Hepatocyte (in vitro differentiated cells): ENCODE data around the gene AGRN.
"Not testable (repeated sequence)": the region's sequence is repeated elsewhere in the genome, so short reads cannot be mapped to it uniquely, and the experiment has no call there.

Experiments
- EZH2 ChIP-seq: fragments of 200-600 bp; sonication (generic); IDR thresholded peaks from 2 replicates; pipeline ENCODE4 v1.6.1; 2016; ENCODE audit warnings: antibody characterized with exemption, mild to moderate bottlenecking, borderline replicate concordance
- TF ChIP-seq, protein P1 (sequence below): fragments of 200-600 bp; sonication (generic); IDR thresholded peaks from 2 replicates; pipeline ENCODE4 v1.5.1; 2016; ENCODE audit warnings: antibody characterized with exemption, mild to moderate bottlenecking; ENCODE audit not compliant: poor library complexity

DNA sequence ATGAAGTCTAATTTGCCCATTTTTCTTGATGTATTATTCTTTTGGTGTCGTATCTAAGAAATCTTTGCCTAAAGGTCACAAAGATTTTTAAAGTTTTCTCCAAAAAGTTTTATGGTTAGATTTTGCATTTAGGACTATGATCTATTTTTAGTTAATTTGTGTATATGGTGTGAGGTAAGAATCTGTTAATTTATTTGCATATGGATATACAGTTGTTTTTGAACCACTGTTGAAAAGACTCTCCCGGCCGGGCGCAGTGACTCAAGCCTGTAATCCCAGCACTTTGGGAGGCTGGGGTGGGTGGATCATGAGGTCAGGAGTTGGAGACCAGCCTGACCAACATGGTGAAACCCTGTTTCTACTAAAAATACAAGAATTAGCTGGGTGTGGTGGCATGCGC lies 31.9 kb upstream of the AGRN start:
- TF ChIP-seq, protein P1, sequence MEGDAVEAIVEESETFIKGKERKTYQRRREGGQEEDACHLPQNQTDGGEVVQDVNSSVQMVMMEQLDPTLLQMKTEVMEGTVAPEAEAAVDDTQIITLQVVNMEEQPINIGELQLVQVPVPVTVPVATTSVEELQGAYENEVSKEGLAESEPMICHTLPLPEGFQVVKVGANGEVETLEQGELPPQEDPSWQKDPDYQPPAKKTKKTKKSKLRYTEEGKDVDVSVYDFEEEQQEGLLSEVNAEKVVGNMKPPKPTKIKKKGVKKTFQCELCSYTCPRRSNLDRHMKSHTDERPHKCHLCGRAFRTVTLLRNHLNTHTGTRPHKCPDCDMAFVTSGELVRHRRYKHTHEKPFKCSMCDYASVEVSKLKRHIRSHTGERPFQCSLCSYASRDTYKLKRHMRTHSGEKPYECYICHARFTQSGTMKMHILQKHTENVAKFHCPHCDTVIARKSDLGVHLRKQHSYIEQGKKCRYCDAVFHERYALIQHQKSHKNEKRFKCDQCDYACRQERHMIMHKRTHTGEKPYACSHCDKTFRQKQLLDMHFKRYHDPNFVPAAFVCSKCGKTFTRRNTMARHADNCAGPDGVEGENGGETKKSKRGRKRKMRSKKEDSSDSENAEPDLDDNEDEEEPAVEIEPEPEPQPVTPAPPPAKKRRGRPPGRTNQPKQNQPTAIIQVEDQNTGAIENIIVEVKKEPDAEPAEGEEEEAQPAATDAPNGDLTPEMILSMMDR: not testable (repeated sequence)
- TF ChIP-seq EZH2: not testable (repeated sequence)
